Tibial nerve (tissue), 4 donors: ENCODE measurements around the gene NBPF1. TPM values are rescaled to one million over a fixed set of nuclear protein-coding genes. Genes with fewer than 3 reads are reported as not detected.
"Not testable (repeated sequence)": the region's sequence is repeated elsewhere in the genome, so short reads cannot be mapped to it uniquely, and the experiment has no call there.

Experiments used
- DNase-seq, 2 donors: peaks; one replicate each; pipeline ENCODE4 v3.0.0-alpha.2; 2019; ENCODE audit warnings: low spot score in 2 of 2
- H3K27ac ChIP-seq, 4 donors: fragments of 200-600 bp; sonication (generic) in 3 of 4; one replicate each; pipeline ENCODE4 v1.5.1; 2017 to 2019; ENCODE audit warnings: mild to moderate bottlenecking in 1 of 4
- H3K27me3 ChIP-seq, 2 donors: fragments of 200-600 bp; sonication (generic) in 1 of 2; one replicate each; pipeline versions ENCODE4 v1.5.1 to v1.6.0; 2017 to 2019
- H3K36me3 ChIP-seq, 3 donors: fragments of 200-600 bp; sonication (generic); one replicate each; pipeline ENCODE4 v1.5.1; 2018 to 2019
- H3K4me1 ChIP-seq, 4 donors: fragments of 200-600 bp; sonication (generic) in 3 of 4; one replicate each; pipeline ENCODE4 v1.5.1; 2017 to 2019
- H3K4me3 ChIP-seq, 4 donors: fragments of 200-600 bp; sonication (generic) in 3 of 4; one replicate each; pipeline ENCODE4 v1.5.1; 2017 to 2019; ENCODE audit warnings: mild to moderate bottlenecking in 1 of 4, moderate library complexity in 1 of 4
- H3K9me3 ChIP-seq, 4 donors: fragments of 200-600 bp; sonication (generic) in 3 of 4; one replicate each; pipeline ENCODE4 v1.5.1; 2017 to 2019
- EP300 ChIP-seq, 2 donors: sonication (generic); formaldehyde crosslinking; IDR thresholded peaks; one replicate each; pipeline ENCODE4 v1.6.1; 2017; ENCODE audit warnings: antibody characterized with exemption in 2 of 2, mild to moderate bottlenecking in 1 of 2
- POLR2A ChIP-seq, 2 donors: fragments of 450-650 bp; IDR thresholded peaks; one replicate each; pipeline ENCODE4 v1.6.1; 2017; ENCODE audit warnings: antibody characterized with exemption in 2 of 2, mild to moderate bottlenecking in 2 of 2, moderate library complexity in 2 of 2
- WGBS, 2 donors: methylation state at CpG; one replicate each; pipeline ENCODE4 v1.1.5; 2018; 5-methylcytosine and 5-hydroxymethylcytosine counted together
- total RNA-seq, 4 donors: library from RNA; depleted of rRNA; stranded (reverse); fragments of >200 nt; gene quantifications; one replicate each; pipeline ENCODE4 v1.1.0, GENCODE V29; 2016
- TF ChIP-seq, protein P1 (sequence below), 5 experiments: fragments of 200-600 bp in 3 of 5; fragments of 450-650 bp in 2 of 5; sonication (generic) in 3 of 5; IDR thresholded peaks; one replicate each; pipeline ENCODE4 v1.5.1; 2016 to 2019; ENCODE audit warnings: antibody characterized with exemption in 5 of 5, mild to moderate bottlenecking in 3 of 5, moderate library complexity in 2 of 5

NBPF1 gene
- total RNA-seq, 4 donors from 2014 or later: 47.3 to 57.3 (median 53.1) TPM

DNA sequence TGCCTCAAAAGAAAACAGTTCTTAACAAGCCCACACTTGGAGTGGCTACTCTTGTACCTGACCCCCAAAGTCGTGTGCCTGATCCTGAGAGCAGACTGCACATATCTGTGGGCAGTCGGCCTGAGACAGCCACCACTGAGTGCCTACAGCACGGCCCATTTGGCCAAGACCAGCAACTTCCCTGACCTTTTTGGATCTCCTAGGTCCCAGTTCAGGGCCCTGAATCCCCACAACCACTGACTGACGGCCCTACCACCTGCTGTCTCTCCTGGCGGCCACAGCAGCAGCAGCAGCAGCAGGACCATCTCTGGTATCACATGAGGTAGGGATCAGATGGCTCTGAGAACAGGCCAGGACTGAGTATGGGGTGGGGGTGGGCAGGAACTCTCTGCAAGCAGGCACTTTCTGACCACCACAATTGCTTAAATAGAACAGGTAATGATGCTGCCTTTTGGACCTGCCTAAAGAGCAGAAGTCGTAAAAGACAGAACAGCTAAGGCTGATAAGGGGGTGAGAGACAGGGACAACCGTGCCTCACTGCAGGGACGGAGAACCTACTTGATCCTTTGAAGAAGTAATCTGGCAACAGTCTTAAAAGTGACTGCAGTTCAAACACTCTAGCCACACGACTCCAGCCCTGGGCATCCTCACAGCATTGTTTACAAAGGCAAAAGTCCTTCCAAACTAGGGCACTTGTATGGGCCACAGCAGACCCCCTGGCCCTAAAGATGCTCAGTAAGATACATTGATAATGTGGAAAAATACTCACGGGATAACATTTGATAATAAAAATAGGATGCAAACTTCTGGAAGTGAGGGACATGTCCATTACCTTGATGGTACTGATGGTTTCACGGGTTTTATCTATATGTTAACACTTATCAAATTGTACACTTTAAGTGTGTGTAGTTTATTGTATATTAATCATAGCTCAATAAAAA lies 26.0 kb upstream of the NBPF1 start:
- not testable (repeated sequence) for H3K9me3 ChIP-seq, H3K27ac ChIP-seq, H3K27me3 ChIP-seq, H3K4me3 ChIP-seq
- peak in 1 of 2 donors; percentile 9 for DNase-seq
- Histone ChIP-seq H3K4me1 (peaks cover 5 to 29% (median 22%) of the 10 kb centered on the region in 4 donors), H3K36me3 (peaks cover 0 to 37% (median 0%) of the 10 kb centered on the region in 3 donors)
- WGBS, 2 donors: 63 to 65% methylated on average over 11 of the region's 11 CpGs

DNA sequence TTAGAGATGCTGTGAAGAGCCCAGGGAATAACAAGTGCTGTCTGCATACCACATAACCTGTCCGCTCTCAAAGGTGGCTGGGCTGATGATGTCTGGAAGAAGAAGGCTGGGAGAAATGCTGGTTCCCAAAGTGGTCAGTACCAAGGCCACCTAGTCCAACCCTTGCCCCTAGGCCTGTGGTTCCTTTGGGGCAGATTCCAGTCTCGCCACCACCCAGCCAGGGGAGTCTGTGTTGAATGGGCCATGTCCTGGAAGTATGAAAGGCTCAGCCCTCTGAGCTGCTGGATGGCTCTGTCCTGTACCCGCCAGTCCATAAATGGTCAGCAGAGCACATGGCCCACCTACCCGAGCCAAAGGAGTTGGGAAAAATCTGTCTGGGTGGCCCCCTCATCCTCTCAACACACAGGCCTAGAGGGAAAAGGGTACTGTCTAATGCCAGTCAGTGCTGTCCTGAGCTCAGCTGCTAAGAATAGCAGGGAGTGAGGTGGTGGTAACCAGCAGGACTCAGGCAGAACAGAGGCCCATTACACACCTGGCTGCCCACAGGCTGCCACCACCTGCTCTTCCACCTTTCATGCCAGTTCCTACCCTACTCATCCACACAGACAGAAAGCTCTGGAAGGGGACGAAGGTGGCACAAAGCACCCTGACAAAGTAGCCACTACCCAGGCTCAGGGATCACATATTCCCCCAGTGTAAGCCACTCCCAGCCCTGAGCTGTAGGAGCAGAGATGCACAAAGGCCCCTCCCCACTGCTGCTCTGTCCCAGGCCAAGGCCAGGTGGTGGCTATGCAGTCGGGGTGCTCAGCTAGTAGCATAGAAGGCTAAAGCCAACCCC lies 24.8 kb upstream of the NBPF1 start:
- DNase-seq: peak in 1 of 2 donors; percentile 12
- H3K4me3 ChIP-seq, H3K9me3 ChIP-seq, H3K27me3 ChIP-seq, H3K27ac ChIP-seq: not testable (repeated sequence)
- 89 to 93% methylated on average over 6 of the region's 6 CpGs for WGBS, 2 donors
- Histone ChIP-seq H3K36me3 (peaks cover 0 to 48% (median 3%) of the 10 kb centered on the region in 3 donors), H3K4me1 (peaks cover 4 to 20% (median 14%) of the 10 kb centered on the region in 4 donors)

DNA sequence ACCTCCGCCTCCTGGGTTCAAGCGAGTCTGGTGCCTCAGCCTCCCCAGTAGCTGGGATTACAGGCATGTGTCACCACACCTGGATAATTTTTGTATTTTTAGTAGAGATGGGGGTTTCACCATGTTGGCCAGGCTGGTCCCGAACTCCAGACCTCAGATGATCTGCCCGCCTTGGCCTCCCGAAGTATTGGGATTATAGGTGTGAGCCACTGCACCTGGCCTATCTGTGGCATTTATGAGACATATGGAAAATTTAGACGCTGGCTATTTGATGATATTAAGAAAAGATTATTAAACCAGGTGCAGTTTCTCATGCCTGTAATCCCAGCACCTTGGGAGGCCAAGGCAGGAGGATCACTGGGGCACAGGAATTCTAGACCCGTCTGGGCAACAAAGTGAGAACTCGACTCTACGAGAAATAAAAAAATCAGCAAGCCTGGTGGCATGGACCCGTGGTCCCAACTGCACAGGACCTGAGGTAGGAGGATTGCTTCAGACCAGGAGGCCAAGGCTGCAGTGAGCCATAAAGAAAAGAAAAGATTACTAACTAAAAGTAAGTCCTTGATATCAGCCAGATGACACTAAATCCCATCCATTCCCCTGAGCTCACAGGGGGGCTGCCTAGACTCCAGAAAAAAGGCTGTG lies 23.3 kb upstream of the NBPF1 start:
- H3K9me3 ChIP-seq, DNase-seq, H3K4me3 ChIP-seq, H3K27ac ChIP-seq, H3K4me1 ChIP-seq, H3K27me3 ChIP-seq: not testable (repeated sequence)
- peaks cover 0 to 51% (median 15%) of the 10 kb centered on the region in 3 donors for H3K36me3 ChIP-seq
- WGBS, 2 donors: 89 to 92% methylated on average over 10 of the region's 10 CpGs

DNA sequence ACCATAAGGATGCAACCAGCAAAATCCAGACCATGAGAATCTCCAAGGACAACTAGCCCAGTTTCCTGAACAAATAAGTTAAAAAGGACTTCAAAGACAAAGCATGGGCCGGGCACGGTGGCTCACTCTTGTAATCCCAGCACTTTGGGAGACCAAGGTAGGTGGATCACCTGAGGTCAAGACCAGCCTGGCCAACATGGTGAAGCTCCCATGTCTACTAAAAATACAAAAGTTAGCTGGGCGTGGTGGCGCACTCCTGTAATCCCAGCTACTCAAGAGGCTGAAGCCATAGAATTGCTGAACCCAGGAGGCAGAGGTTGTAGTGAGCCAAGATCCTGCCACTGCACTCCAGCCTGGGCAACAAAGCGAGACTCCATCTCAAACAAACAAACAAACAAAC lies 22.6 kb upstream of the NBPF1 start:
- 95 to 96% methylated on average over 5 of the region's 5 CpGs for WGBS, 2 donors
- H3K9me3 ChIP-seq, H3K4me3 ChIP-seq, H3K27ac ChIP-seq, H3K4me1 ChIP-seq, H3K27me3 ChIP-seq: not testable (repeated sequence)
- peak in 1 of 2 donors; percentile 11 for DNase-seq
- H3K36me3 ChIP-seq: peaks cover 3 to 56% (median 22%) of the 10 kb centered on the region in 3 donors

DNA sequence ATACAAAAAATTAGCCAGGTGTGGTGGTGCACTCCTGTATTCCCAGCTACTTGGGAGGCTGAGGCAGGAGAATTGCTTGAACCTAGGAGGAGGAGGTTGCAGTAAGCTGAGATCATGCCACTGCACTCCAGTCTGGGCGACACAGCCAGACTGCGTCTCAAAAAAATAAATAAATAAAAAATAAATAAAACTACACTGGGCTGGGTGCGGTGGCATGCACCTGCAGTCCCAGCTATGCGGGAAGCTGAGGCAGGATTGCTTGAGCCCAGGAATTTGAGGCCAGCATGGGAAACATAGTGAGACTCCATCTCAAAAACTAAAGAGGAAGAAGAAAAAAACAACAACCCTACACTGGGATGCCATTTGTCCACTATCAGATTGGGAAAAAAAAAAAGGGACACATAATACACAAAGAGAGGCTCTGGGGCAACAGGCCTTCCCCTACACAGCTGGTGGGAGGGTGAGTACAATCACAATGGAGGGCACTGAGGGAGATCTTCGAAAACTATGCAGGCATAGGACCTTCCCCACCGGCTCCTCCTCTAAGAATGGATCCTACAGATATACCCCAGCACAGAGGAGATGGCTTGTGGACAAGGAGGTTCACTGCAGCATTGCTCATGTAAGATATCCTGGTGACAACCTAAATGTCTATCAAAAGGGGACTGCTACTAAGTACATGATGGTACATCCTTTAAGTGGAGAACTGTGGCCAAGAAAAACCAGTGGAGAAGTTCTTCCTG lies 20.3 kb upstream of the NBPF1 start:
- not testable (repeated sequence) for H3K4me3 ChIP-seq, H3K9me3 ChIP-seq, H3K27me3 ChIP-seq, H3K4me1 ChIP-seq, DNase-seq, H3K27ac ChIP-seq
- 82 to 83% methylated on average over 6 of the region's 6 CpGs for WGBS, 2 donors
- H3K36me3 ChIP-seq: peaks cover 12 to 71% (median 28%) of the 10 kb centered on the region in 3 donors

DNA sequence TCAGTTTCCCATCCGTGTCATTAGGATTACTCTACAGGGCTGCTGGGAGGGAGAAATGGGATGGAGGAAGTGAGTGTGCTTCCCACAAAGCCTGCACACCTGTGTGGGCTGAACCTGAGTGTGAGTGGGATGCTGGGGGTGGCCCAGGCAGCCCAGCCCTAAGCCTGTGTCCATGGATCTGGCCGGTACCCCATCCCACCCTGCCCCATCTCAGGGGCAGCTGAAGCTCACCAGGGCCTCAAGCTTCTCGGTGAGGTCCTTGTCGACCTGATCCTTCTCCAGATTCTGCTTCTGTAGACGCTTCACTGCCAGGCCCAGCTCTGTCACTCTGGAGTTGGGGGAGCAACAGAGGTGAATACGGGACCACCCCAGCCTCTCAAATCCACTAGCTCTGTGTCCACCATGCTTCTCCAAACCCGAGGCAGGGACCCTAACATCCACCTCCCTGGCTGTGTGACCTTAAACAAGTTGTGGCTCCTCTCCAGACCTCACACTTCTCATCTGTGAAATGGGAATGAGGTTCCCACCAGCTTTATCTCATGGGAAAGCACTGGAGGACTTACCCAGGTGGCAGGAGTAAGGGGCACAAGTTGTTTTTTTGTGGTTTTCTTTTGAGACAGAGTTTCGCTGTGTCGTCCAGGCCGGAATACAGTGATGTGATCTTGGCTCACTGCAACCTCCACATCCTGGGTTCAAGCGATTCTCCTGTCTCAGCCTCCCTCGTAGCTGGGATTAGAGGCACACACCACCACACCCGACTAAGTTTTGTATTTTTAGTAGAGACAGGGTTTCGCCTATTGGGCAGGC lies 18.9 kb upstream of the NBPF1 start:
- not testable (repeated sequence) for H3K27ac ChIP-seq, H3K9me3 ChIP-seq, H3K4me1 ChIP-seq, H3K4me3 ChIP-seq, H3K27me3 ChIP-seq
- 93 to 95% methylated on average over 14 of the region's 14 CpGs for WGBS, 2 donors
- H3K36me3 ChIP-seq: peaks cover 15 to 84% (median 38%) of the 10 kb centered on the region in 3 donors
- peak in 1 of 2 donors; percentile 11 for DNase-seq

DNA sequence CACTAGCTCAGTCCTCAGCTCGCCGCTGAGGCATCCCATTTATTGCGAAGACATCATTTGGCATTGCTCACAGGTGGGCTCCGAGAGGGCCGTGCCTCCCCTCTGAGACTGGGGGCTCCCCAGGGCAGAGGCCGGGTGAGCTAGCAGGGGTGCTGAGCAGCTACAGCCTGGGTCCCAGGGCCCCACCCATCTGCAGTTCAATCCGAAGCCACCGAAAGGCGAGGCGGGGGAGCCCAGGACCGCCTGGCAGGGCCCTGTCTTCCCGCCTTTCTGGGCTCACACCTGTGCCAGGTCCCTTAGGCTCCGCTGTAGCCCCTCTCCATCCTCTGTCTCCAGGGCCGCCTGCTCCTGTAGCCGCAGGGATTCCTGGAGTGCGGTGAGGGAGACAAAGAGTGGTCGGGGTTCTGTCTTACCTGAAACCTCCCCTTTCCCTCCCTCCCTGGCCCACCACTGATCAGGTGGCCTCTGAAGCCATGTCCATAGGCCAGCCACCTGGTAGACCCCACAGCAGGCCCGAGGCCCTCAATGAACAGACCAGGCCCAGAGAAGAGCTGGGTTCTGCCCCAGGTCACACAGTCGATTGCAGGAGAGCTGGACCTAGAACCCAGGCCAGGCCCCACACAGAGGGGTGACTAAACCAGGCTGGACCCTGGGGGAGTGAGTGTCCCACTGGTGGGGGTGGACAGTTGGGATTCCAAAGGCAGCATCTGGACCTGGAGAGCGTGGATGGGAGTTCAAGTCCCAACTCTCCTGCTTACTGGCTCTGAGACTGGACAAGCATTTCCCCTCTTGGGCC lies 18.1 kb upstream of the NBPF1 start:
- Histone ChIP-seq H3K9me3 (no peaks in the 10 kb centered on the region), H3K36me3 (peaks cover 15 to 87% (median 38%) of the 10 kb centered on the region in 3 donors), H3K27me3 (no peaks in the 10 kb centered on the region), H3K4me1 (no peaks in the 10 kb centered on the region), H3K27ac (no peak overlapping the region), H3K4me3 (no peak overlapping the region)
- peak in 1 of 2 donors; percentile 11 for DNase-seq
- TF ChIP-seq EP300 (IDR thresholded peaks at IDR 0.05) (no peak), POLR2A (IDR thresholded peaks at IDR 0.05) (no peak)
- TF ChIP-seq, protein P1, sequence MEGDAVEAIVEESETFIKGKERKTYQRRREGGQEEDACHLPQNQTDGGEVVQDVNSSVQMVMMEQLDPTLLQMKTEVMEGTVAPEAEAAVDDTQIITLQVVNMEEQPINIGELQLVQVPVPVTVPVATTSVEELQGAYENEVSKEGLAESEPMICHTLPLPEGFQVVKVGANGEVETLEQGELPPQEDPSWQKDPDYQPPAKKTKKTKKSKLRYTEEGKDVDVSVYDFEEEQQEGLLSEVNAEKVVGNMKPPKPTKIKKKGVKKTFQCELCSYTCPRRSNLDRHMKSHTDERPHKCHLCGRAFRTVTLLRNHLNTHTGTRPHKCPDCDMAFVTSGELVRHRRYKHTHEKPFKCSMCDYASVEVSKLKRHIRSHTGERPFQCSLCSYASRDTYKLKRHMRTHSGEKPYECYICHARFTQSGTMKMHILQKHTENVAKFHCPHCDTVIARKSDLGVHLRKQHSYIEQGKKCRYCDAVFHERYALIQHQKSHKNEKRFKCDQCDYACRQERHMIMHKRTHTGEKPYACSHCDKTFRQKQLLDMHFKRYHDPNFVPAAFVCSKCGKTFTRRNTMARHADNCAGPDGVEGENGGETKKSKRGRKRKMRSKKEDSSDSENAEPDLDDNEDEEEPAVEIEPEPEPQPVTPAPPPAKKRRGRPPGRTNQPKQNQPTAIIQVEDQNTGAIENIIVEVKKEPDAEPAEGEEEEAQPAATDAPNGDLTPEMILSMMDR (IDR thresholded peaks at IDR 0.05): no peak
- 89 to 90% methylated on average over 20 of the region's 20 CpGs for WGBS, 2 donors
